22Rv1 (cell line): Measurements from ENCODE around the gene CD68.

ENCODE experiments used
- H3K27ac ChIP-seq: fragments of 450-650 bp; 2 replicates; pipeline ENCODE4 v1.5.1; 2017
- ZFX ChIP-seq: fragments of 450-650 bp; IDR thresholded peaks from 2 replicates; pipeline ENCODE4 v1.6.1; 2017; ENCODE audit warnings: antibody characterized with exemption, borderline replicate concordance
- TF ChIP-seq, protein P1 (sequence below): fragments of 450-650 bp; IDR thresholded peaks from 2 replicates; pipeline ENCODE4 v1.5.1; 2017; ENCODE audit warnings: mild to moderate bottlenecking

The CD68 gene

DNA sequence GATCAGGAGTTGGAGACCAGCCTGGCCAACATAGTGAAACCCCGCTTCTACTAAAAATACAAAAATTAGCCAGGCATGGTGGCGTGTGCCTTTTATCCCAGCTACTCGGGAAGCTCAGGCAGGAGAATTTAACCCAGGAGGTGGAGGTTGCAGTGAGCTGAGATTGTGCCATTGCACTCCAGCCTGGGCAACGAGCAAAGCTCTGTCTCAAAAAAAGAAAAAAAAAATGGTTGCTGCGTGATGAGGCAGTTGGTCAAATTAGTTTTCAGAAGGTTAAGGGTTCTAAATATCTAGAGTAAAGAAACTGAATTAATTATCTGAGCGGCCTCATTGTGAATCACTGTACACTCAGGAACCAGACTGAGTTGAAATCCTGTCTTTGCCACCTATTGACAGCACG lies 3.5 kb upstream of the CD68 start:
- TF ChIP-seq ZFX = no peak
- TF ChIP-seq, protein P1, sequence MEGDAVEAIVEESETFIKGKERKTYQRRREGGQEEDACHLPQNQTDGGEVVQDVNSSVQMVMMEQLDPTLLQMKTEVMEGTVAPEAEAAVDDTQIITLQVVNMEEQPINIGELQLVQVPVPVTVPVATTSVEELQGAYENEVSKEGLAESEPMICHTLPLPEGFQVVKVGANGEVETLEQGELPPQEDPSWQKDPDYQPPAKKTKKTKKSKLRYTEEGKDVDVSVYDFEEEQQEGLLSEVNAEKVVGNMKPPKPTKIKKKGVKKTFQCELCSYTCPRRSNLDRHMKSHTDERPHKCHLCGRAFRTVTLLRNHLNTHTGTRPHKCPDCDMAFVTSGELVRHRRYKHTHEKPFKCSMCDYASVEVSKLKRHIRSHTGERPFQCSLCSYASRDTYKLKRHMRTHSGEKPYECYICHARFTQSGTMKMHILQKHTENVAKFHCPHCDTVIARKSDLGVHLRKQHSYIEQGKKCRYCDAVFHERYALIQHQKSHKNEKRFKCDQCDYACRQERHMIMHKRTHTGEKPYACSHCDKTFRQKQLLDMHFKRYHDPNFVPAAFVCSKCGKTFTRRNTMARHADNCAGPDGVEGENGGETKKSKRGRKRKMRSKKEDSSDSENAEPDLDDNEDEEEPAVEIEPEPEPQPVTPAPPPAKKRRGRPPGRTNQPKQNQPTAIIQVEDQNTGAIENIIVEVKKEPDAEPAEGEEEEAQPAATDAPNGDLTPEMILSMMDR = no peak
- H3K27ac ChIP-seq = peak overlapping the region; percentile 99

DNA sequence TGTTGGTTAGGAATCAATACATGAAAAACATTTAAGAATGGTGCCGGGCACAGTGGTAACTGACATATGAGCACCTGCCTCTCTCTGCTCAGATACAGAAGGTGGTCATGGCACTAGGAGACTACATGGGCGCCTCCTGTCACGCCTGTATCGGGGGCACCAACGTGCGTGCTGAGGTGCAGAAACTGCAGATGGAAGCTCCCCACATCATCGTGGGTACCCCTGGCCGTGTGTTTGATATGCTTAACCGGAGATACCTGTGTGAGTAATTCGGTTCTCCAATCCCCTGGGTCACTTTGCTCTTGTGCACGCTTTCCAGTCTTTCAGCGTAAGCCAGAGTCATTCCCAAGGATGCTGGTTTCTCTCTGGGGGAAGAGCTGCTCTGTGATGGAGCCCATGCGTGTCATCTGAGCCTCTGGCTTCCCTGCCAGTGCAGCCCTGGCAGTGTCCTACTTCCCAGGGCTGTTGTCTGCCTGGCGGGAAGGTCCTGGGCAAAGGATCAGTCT lies 3.0 kb upstream of the CD68 start:
- H3K27ac ChIP-seq = peak overlapping the region; percentile 99
- TF ChIP-seq ZFX = no peak
- TF ChIP-seq, protein P1 = no peak

DNA sequence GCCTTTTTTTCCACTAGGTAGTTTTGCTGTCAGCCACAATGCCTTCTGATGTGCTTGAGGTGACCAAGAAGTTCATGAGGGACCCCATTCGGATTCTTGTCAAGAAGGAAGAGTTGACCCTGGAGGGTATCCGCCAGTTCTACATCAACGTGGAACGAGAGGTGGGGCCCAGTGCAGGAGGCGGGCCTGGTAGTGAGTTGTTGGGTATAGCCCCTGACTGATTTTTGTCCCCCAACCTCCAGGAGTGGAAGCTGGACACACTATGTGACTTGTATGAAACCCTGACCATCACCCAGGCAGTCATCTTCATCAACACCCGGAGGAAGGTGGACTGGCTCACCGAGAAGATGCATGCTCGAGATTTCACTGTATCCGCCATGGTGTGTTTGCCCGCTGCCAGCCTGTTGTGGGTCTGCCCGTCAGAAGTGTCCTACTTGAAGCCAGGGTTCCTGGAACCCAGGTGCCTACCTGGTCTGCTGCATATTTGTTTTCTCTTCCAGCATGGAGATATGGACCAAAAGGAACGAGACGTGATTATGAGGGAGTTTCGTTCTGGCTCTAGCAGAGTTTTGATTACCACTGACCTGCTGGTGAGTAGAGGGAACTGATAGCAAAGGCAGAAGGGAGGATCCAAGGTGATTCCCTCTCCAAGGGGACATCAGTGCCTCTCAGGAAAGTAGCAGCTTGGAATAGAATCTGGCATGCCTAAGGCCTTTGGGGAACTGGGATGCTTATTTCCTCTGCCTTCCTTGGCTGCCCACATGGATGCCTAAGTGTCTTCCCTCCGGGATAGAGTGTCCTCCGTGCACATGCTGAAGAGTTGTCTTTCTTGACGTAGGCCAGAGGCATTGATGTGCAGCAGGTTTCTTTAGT lies 1.9 kb upstream of the CD68 start:
- H3K27ac ChIP-seq = peak overlapping the region; percentile 99
- TF ChIP-seq ZFX = no peak
- TF ChIP-seq, protein P1 = no peak

DNA sequence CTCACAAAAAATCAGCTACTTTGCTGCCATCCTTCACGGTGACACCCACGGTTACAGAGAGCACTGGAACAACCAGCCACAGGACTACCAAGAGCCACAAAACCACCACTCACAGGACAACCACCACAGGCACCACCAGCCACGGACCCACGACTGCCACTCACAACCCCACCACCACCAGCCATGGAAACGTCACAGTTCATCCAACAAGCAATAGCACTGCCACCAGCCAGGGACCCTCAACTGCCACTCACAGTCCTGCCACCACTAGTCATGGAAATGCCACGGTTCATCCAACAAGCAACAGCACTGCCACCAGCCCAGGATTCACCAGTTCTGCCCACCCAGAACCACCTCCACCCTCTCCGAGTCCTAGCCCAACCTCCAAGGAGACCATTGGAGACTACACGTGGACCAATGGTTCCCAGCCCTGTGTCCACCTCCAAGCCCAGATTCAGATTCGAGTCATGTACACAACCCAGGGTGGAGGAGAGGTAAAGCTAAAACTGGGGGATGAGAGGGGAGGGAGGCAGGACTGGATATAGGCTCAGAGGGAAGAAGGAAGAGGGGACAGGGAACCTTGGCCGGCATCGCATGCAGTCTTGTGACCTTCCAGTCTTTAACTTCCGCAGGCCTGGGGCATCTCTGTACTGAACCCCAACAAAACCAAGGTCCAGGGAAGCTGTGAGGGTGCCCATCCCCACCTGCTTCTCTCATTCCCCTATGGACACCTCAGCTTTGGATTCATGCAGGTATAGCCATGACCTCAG lies 581 bp downstream of the CD68 start:
- TF ChIP-seq ZFX = no peak
- TF ChIP-seq, protein P1 = no peak
- peak overlapping the region; percentile 99 for H3K27ac ChIP-seq

DNA sequence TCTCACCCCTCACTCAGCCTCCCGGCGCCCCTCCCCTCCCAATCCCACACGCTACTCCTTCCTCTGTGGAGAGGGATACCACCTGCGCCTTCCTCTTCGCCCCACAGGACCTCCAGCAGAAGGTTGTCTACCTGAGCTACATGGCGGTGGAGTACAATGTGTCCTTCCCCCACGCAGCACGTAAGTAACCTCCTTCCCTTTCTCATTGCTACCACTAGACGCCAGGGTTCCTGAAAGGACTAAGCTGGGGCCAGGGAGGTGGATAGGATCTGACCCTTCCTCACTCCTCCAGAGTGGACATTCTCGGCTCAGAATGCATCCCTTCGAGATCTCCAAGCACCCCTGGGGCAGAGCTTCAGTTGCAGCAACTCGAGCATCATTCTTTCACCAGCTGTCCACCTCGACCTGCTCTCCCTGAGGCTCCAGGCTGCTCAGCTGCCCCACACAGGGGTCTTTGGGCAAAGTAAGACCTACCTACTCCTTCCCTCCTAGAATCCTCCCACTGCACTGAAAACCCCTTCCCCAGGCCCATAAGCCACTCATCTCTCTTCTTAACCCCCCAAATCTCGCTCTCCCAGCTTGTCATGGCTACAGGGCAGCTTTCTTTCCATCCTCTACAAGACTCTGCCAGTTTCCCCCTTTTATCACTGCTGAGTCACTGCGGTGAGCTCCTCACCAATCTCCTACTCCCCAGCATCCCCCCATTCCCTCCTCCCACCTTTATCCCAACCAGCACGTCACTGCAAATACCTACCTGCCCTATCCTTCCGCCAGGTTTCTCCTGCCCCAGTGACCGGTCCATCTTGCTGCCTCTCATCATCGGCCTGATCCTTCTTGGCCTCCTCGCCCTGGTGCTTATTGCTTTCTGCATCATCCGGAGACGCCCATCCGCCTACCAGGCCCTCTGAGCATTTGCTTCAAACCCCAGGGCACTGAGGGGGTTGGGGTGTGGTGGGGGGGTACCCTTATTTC lies 1.5 kb downstream of the CD68 start:
- H3K27ac ChIP-seq = peak overlapping the region; percentile 99
- TF ChIP-seq, protein P1 = no peak
- TF ChIP-seq ZFX = no peak

DNA sequence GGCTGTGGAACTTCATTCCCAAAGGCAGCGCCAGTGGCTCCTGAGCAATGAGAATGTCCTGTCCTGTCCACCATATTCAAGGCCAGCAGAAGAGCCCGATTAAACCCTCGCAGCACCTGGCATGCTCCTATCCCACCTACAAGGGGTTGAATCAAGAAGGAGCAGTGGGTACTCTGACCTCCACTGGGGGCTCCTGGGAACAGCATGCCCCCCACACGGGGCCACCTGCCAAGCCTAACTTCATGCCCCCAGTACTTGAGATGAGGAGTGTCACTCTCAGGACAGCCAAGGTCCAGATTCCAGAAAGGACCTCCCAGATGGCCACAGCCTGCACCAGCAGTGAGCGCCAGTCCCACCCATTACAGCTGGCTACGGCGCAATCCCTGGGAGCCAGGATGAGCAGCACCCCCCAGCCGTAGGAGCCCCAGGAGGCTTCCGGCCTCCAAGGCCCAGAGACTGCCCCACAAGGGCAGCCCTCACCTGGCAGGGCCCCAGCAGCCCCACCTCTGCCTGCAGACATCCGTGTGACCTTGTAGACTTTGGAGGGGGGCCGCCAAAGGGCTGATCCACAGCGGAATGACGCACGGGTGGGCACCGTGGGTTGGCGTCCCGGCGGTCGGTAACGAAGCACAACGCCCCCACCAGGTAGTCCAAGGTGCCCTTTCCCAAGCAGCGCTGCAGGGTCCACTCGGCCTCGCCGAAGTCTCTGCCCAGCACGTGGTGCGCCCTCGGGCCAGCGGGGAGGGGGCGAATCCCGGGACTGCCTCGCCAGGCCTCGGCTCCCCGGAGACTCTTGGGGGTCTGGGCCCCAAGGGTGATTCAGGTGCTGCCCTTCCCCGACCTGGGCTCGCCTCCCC lies 3.2 kb downstream of the CD68 start:
- H3K27ac ChIP-seq = peak overlapping the region; percentile 99
- TF ChIP-seq ZFX = no peak
- TF ChIP-seq, protein P1 = 0 out of 2 replicates have a peak, but pooled peaks have one; percentile 7
